K562 (cell line): ENCODE data around the gene GNG11. TPM values are rescaled to one million over a fixed set of nuclear protein-coding genes. Genes with fewer than 3 reads are reported as not detected.

Experiments
- ASH1L ChIP-seq: fragments of 450-650 bp; IDR thresholded peaks from 2 replicates; pipeline ENCODE4 v1.6.1; 2018; ENCODE audit warnings: borderline replicate concordance, mild to moderate bottlenecking, low read depth; ENCODE audit not compliant: partially characterized antibody
- BCL6 ChIP-seq: fragments of 250-450 bp; sonication (Bioruptor Pico); IDR thresholded peaks from 2 replicates; pipeline ENCODE4 v1.4.0; 2020
- CUX1 ChIP-seq: fragments of 200-800 bp; sonication (Bioruptor generic); IDR thresholded peaks from 2 replicates; pipeline ENCODE4 v1.6.1; 2016; ENCODE audit warnings: missing genetic modification characterization, missing compliant biosample characterization
- ETV1 ChIP-seq: fragments of 450-650 bp; conservative IDR thresholded peaks from 2 replicates; pipeline ENCODE4 v1.6.1; 2016; ENCODE audit warnings: missing genetic modification characterization, control low read depth, low read depth, missing compliant biosample characterization
- HDAC1 ChIP-seq, 2 experiments: fragments of 450-650 bp; IDR thresholded peaks; 2 replicates each; pipeline ENCODE4 v1.6.1; 2016 to 2017; ENCODE audit warnings: inconsistent platforms in 1 of 2, mild to moderate bottlenecking in 1 of 2, moderate library complexity in 1 of 2
- JUND ChIP-seq, 2 experiments: IDR thresholded peaks; 2 replicates in 1 of 2; 3 replicates in 1 of 2; pipeline ENCODE4 v1.6.1; 2011; ENCODE audit warnings: borderline replicate concordance in 2 of 2, low read depth in 2 of 2, low read length in 2 of 2, improper control_type of control experiment in 1 of 2, missing biosample characterization in 1 of 2, missing genetic modification characterization in 1 of 2, missing genetic modification reagents in 1 of 2
- MEF2A ChIP-seq: IDR thresholded peaks from 2 replicates; pipeline ENCODE4 v1.6.1; 2011; ENCODE audit warnings: low read depth, mild to moderate bottlenecking, low read length, moderate library complexity; ENCODE audit not compliant: control insufficient read depth
- NR4A1 ChIP-seq, 2 experiments: fragments of 250-450 bp in 1 of 2; fragments of 450-650 bp in 1 of 2; sonication (Bioruptor Pico) in 1 of 2; IDR thresholded peaks; 2 replicates each; pipeline versions ENCODE4 v1.4.0 to v1.6.1; 2016 to 2020; ENCODE audit warnings: mild to moderate bottlenecking in 2 of 2, missing compliant biosample characterization in 1 of 2, missing genetic modification characterization in 1 of 2, moderate library complexity in 1 of 2
- NUFIP1 ChIP-seq: fragments of 450-650 bp; IDR thresholded peaks from 2 replicates; pipeline ENCODE4 v1.6.1; 2018; ENCODE audit not compliant: partially characterized antibody
- POLR3A ChIP-seq: IDR thresholded peaks from 2 replicates; pipeline ENCODE4 v1.6.1; 2011; ENCODE audit warnings: borderline replicate concordance, mild to moderate bottlenecking, moderate library complexity; ENCODE audit not compliant: insufficient read length, insufficient read depth; ENCODE audit errors: extremely low read depth
- TCF3 ChIP-seq: sonication (generic); formaldehyde crosslinking; IDR thresholded peaks from 2 replicates; pipeline ENCODE4 v1.4.0; 2020; ENCODE audit warnings: mild to moderate bottlenecking, missing genetic modification reagents
- ZBTB43 ChIP-seq: sonication (generic); formaldehyde crosslinking; IDR thresholded peaks from 2 replicates; pipeline ENCODE4 v1.8.0; 2023; ENCODE audit warnings: mild to moderate bottlenecking, missing genetic modification reagents
- ZNF239 ChIP-seq: fragments of 250-450 bp; sonication (Bioruptor Pico); IDR thresholded peaks from 2 replicates; pipeline ENCODE4 v1.4.0; 2020; ENCODE audit warnings: mild to moderate bottlenecking
- ZNF740 ChIP-seq, 3 experiments: fragments of 200-800 bp in 1 of 3; sonication (Bioruptor generic) in 1 of 3; sonication (generic) in 1 of 3; formaldehyde crosslinking in 1 of 3; IDR thresholded peaks; 2 replicates each; pipeline versions ENCODE4 v1.6.1 to v1.8.0; 2016 to 2022; ENCODE audit warnings: mild to moderate bottlenecking in 2 of 3, missing compliant biosample characterization in 2 of 3, missing genetic modification characterization in 2 of 3, missing genetic modification reagents in 1 of 3
- polyA plus RNA-seq, 8 experiments: library from polyadenylated mRNA; depleted of rRNA in 4 of 8; stranded (reverse) in 5 of 8; unstranded in 3 of 8; fragments of >200 nt; fragmentation: Nextera tagmentation in 2 of 8; fragmentation: Illumina TruSeq in 1 of 8; extraction: Ambion mirVana in 2 of 8; extraction: Trizol in 1 of 8; gene quantifications; 2 replicates each; pipeline versions ENCODE4 v1.2.1 to v1.2.3, GENCODE V29; 2011 to 2014; ENCODE audit warnings: inconsistent platforms in 1 of 8, missing spikeins in 1 of 8
- total RNA-seq, 7 experiments: library from RNA; depleted of rRNA in 6 of 7; stranded (reverse); fragments of >200 nt in 6 of 7; fragmentation: Illumina TruSeq in 2 of 7; extraction: Trizol in 2 of 7; gene quantifications; 2 replicates each; pipeline versions ENCODE4 v1.2.1 to v1.2.3, GENCODE V29; 2011 to 2021; ENCODE audit warnings: low replicate concordance in 1 of 7
- TF ChIP-seq, protein P1 (sequence below): sonication (generic); formaldehyde crosslinking; IDR thresholded peaks from 2 replicates; pipeline ENCODE4 v1.8.0; 2022; ENCODE audit warnings: missing genetic modification reagents, mild to moderate bottlenecking, borderline replicate concordance

GNG11 gene
- total and polyA plus RNA-seq, 9 of the 15 experiments (the other 6 are each of a cell fraction or from before 2014, with no cell fraction given): 0.06 TPM; not detected in 8

GRCh38 chr7:93945756-93946535 is 24.4 kb downstream of the GNG11 start (continued):
- TF ChIP-seq CUX1 (CRISPR knock-in tag) (no peak), JUND (IDR thresholded peaks at IDR 0.05; ENCODE audit: borderline replicate concordance, low read depth, low read length) (no peak), JUND (tag; IDR thresholded peaks at IDR 0.05; ENCODE audit: borderline replicate concordance, low read depth, low read length) (no peak), HDAC1 (IDR thresholded peaks at IDR 0.05) (0 out of 4 replicates have a peak, but pooled peaks of 1 of the 2 experiments have one; percentile 25), POLR3A (no peak), NR4A1 (CRISPR knock-in tag; IDR thresholded peaks at IDR 0.05) (no peak), NR4A1 (tag; IDR thresholded peaks at IDR 0.05) (no peak), BCL6 (no peak), MEF2A (peak; percentile 89), TCF3 (CRISPR knock-in tag) (peak; percentile 80), ZNF239 (no peak), ZBTB43 (CRISPR knock-in tag) (no peak), NUFIP1 (no peak), ETV1 (tag) (no peak), ZNF740 (CRISPR knock-in tag; IDR thresholded peaks at IDR 0.05) (no peak), ZNF740 (tag; IDR thresholded peaks at IDR 0.05) (no peak), ASH1L (no peak)
- TF ChIP-seq, protein P1, sequence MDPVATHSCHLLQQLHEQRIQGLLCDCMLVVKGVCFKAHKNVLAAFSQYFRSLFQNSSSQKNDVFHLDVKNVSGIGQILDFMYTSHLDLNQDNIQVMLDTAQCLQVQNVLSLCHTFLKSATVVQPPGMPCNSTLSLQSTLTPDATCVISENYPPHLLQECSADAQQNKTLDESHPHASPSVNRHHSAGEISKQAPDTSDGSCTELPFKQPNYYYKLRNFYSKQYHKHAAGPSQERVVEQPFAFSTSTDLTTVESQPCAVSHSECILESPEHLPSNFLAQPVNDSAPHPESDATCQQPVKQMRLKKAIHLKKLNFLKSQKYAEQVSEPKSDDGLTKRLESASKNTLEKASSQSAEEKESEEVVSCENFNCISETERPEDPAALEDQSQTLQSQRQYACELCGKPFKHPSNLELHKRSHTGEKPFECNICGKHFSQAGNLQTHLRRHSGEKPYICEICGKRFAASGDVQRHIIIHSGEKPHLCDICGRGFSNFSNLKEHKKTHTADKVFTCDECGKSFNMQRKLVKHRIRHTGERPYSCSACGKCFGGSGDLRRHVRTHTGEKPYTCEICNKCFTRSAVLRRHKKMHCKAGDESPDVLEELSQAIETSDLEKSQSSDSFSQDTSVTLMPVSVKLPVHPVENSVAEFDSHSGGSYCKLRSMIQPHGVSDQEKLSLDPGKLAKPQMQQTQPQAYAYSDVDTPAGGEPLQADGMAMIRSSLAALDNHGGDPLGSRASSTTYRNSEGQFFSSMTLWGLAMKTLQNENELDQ (CRISPR knock-in tag): no peak
